Nephron (organoid): Measurements from ENCODE around the gene UFSP2.

ENCODE experiments used
- H3K27ac Mint-ChIP-seq, 3 experiments: 2 replicates each; pipeline ENCODE4 v1.8.0; 2020; ENCODE audit warnings: mixed read lengths in 3 of 3, mild to moderate bottlenecking in 2 of 3, moderate library complexity in 1 of 3
- H3K27me3 Mint-ChIP-seq: 2 replicates; pipeline ENCODE4 v1.8.0; 2021; ENCODE audit warnings: low read depth, mild to moderate bottlenecking, moderate library complexity, mixed read lengths
- H3K36me3 Mint-ChIP-seq: 2 replicates; pipeline ENCODE4 v1.8.0; 2020; ENCODE audit warnings: low read depth, mixed read lengths
- H3K4me1 Mint-ChIP-seq: 2 replicates; pipeline ENCODE4 v1.8.0; 2020; ENCODE audit warnings: mixed read lengths
- H3K4me3 Mint-ChIP-seq, 3 experiments: 2 replicates each; pipeline ENCODE4 v1.8.0; 2020; ENCODE audit warnings: mild to moderate bottlenecking in 3 of 3, mixed read lengths in 3 of 3, moderate library complexity in 2 of 3
- H3K9me3 Mint-ChIP-seq: 2 replicates; pipeline ENCODE4 v1.8.0; 2020; ENCODE audit warnings: mixed read lengths
- TF ChIP-seq, protein P1 (sequence below), 3 experiments: fragments of 200-600 bp; sonication (generic); IDR thresholded peaks; one replicate each; pipeline ENCODE4 v1.5.0; 2021; ENCODE audit warnings: antibody characterized with exemption in 3 of 3; ENCODE audit not compliant: unreplicated experiment in 3 of 3

UFSP2 gene

DNA sequence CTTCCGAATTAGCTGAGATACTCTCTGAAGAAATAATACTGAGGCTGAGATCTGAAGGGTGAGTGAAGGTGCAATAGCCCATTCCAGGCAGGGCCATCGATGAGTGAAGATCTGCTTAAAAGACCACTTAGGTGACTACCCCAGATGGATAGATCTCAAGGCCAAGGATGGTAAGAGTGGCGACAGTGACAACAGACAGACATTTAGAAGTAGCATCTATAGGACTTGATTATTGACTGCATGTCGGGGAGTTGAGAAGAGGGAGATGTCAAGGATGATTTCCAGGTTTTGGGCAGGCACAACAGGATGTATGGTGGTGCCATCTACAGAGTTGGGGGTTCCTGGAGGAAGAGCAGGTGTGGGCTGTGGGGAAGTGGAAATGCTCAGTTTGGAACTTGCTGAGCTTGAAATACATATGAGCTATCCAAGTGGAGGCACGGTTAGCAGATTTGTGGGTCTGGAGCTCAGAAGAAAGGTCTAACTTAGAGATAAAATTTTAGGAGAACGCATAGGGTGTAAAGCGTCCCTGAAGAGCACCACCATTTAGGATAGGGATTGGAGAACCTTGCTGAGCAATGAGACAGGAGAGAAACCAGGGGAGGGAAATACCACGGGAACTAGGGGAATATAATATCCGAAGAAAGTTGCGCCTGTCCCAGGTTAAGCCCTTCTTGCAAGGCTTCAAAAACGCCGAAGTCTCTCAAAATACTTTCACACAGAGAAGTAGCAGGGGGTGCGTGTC, 688 bp downstream of the UFSP2 start:
- Mint-ChIP-seq H3K27me3 (no peaks in the 10 kb centered on the region), H3K36me3 (peaks cover 11% of the 10 kb centered on the region), H3K4me3 (peak overlapping the region; percentile 86 to 90 (median 90)), H3K9me3 (no peaks in the 10 kb centered on the region), H3K4me1 (peaks cover 32% of the 10 kb centered on the region), H3K27ac (peak overlapping the region; percentile 92 to 98 (median 95))
- TF ChIP-seq, protein P1, sequence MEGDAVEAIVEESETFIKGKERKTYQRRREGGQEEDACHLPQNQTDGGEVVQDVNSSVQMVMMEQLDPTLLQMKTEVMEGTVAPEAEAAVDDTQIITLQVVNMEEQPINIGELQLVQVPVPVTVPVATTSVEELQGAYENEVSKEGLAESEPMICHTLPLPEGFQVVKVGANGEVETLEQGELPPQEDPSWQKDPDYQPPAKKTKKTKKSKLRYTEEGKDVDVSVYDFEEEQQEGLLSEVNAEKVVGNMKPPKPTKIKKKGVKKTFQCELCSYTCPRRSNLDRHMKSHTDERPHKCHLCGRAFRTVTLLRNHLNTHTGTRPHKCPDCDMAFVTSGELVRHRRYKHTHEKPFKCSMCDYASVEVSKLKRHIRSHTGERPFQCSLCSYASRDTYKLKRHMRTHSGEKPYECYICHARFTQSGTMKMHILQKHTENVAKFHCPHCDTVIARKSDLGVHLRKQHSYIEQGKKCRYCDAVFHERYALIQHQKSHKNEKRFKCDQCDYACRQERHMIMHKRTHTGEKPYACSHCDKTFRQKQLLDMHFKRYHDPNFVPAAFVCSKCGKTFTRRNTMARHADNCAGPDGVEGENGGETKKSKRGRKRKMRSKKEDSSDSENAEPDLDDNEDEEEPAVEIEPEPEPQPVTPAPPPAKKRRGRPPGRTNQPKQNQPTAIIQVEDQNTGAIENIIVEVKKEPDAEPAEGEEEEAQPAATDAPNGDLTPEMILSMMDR (IDR thresholded peaks at IDR 0.05; ENCODE audit: unreplicated experiment in 3 of 3) = no peak

DNA sequence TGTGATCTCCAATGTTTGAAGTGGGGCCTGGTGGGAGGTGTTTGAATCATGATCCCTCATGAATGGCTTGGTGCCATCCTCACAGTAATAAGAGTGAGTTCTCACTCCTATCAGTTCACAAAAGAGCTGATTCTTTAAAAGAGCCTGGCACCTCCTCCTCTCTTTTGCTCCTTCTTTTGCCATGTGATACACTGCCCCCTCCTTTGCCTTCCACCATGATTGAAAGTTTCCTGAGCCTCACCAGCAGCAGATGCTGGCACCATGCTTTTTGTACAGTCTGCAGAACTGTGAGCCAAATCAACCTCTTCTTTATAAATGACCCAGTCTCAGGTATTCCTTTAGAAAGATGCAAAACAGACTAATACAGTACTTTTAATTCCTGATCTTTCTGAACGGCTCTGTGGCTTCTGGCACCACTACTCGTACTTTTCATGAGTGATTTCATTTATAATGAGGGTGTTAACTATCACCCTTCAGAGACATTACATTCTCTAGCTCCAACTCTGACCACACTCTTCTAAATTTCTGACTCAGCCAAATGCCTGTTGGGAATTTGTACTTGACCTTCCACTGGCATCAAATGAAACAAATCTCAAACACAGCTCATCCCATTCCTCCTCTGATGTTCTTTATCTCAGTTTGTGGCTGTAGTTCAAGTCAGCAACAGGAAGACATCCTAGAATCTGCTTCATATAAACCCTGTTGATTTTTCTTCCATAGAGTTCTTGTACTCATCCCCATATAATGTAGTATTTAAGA, 4.2 kb downstream of the UFSP2 start:
- peak overlapping the region in 2 of 3 experiments; percentile 18 to 30 for H3K27ac Mint-ChIP-seq
- TF ChIP-seq, protein P1 (IDR thresholded peaks at IDR 0.05; ENCODE audit: unreplicated experiment in 3 of 3) = no peak
- H3K4me1 Mint-ChIP-seq = peaks cover 32% of the 10 kb centered on the region
- peaks cover 33% of the 10 kb centered on the region for H3K36me3 Mint-ChIP-seq
- no peaks in the 10 kb centered on the region for H3K9me3 Mint-ChIP-seq
- no peaks in the 10 kb centered on the region for H3K27me3 Mint-ChIP-seq
- H3K4me3 Mint-ChIP-seq = peak overlapping the region in 2 of 3 experiments; percentile 14 to 33

DNA sequence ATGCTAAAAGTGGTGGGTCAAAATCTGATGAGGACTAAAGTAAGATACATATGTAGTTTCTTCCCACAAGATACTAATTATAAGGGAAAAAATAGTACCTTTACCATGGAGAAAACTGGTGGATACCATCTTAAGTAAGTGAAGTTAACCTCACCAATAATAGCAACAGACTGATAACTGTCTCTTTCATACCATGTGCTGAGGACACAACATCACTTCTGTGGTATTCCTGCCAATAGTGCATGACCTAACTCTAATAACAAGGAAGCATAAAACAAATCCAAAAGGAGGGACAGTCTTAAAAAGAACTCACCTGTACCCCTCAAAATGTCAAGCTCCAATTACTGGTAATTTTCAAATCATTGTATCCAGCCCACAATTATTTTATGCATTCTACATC, 8.8 kb downstream of the UFSP2 start:
- peaks cover 60% of the 10 kb centered on the region for H3K36me3 Mint-ChIP-seq
- no peak overlapping the region for H3K4me3 Mint-ChIP-seq
- TF ChIP-seq, protein P1 (IDR thresholded peaks at IDR 0.05; ENCODE audit: unreplicated experiment in 3 of 3) = no peak
- no peaks in the 10 kb centered on the region for H3K9me3 Mint-ChIP-seq
- peak overlapping the region in 1 of 3 experiments; percentile 85 for H3K27ac Mint-ChIP-seq
- peaks cover 10% of the 10 kb centered on the region for H3K4me1 Mint-ChIP-seq
- H3K27me3 Mint-ChIP-seq = no peaks in the 10 kb centered on the region

DNA sequence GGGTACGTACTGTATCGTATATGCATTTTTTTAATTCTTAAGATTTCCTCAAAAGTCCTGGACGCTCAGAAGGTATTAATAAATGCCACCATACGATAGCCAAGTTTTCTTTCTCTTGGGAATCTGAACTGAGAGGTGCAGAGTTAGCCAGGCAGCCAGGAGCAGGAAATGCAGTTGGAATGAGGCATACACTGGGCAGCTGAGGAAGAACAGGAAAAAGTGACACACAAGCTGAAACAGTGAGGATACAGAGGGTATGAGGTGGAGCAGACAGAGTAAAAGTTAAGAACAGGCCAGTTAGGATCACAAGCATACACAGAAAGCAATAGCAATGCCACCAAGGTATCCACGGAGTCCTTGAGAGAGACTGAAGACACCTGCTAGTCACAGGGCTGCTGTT, 13.4 kb downstream of the UFSP2 start:
- H3K9me3 Mint-ChIP-seq = peaks cover 3% of the 10 kb centered on the region
- H3K4me1 Mint-ChIP-seq = no peaks in the 10 kb centered on the region
- peak overlapping the region in 1 of 3 experiments; percentile 41 for H3K27ac Mint-ChIP-seq
- H3K4me3 Mint-ChIP-seq = no peak overlapping the region
- no peaks in the 10 kb centered on the region for H3K27me3 Mint-ChIP-seq
- TF ChIP-seq, protein P1 (IDR thresholded peaks at IDR 0.05; ENCODE audit: unreplicated experiment in 3 of 3) = no peak
- H3K36me3 Mint-ChIP-seq = peaks cover 62% of the 10 kb centered on the region

DNA sequence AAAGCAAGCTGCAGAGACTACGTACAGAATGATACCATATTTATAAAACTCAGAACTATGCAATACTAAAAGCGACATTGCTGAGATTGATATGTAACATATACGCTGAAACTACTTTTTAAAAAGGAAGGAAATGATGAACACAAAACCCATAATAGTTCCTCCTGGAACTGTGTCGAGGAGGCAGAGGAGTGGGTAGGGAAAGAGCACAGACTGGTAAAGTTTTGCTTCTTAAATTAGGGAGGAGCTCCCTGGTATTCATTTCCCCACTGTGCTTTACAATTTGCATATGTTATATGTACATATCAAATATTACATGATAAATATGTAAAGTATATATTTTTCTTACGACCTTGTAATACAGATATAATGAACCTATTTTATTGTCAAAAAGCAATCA, 13.9 kb downstream of the UFSP2 start:
- Mint-ChIP-seq H3K27ac (no peak overlapping the region), H3K27me3 (no peaks in the 10 kb centered on the region), H3K9me3 (peaks cover 3% of the 10 kb centered on the region), H3K4me1 (no peaks in the 10 kb centered on the region), H3K36me3 (peaks cover 58% of the 10 kb centered on the region), H3K4me3 (no peak overlapping the region)
- TF ChIP-seq, protein P1 (IDR thresholded peaks at IDR 0.05; ENCODE audit: unreplicated experiment in 3 of 3) = no peak
